H7 (cell line): Measurements from ENCODE around the gene SMARCC2. TPM values are rescaled to one million over a fixed set of nuclear protein-coding genes. Genes with fewer than 3 reads are reported as not detected.

Experiments
- DNase-seq: peaks from one replicate; pipeline ENCODE4 v3.0.0; 2012
- H3K27me3 ChIP-seq: 2 replicates; pipeline ENCODE4 v1.6.0; 2011; ENCODE audit warnings: mild to moderate bottlenecking, low read length; ENCODE audit not compliant: control insufficient read depth, insufficient read depth
- H3K36me3 ChIP-seq: replicated peaks from 2 replicates; pipeline ENCODE4 v1.5.1; 2011; ENCODE audit warnings: low read length; ENCODE audit not compliant: control insufficient read depth, insufficient read depth
- H3K4me3 ChIP-seq: 2 replicates; pipeline ENCODE4 v1.5.1; 2011; ENCODE audit warnings: low read depth, mild to moderate bottlenecking, control low read depth, low read length, moderate library complexity; ENCODE audit not compliant: insufficient read depth
- total RNA-seq: library from RNA; depleted of rRNA; stranded (reverse); fragments of >200 nt; shearing (Covaris generic); gene quantifications from 2 replicates; pipeline ENCODE4 v1.2.3, GENCODE V29; 2014

Gene SMARCC2
- total RNA-seq, 1 experiment from 2014 or later: 20.0 TPM

DNA sequence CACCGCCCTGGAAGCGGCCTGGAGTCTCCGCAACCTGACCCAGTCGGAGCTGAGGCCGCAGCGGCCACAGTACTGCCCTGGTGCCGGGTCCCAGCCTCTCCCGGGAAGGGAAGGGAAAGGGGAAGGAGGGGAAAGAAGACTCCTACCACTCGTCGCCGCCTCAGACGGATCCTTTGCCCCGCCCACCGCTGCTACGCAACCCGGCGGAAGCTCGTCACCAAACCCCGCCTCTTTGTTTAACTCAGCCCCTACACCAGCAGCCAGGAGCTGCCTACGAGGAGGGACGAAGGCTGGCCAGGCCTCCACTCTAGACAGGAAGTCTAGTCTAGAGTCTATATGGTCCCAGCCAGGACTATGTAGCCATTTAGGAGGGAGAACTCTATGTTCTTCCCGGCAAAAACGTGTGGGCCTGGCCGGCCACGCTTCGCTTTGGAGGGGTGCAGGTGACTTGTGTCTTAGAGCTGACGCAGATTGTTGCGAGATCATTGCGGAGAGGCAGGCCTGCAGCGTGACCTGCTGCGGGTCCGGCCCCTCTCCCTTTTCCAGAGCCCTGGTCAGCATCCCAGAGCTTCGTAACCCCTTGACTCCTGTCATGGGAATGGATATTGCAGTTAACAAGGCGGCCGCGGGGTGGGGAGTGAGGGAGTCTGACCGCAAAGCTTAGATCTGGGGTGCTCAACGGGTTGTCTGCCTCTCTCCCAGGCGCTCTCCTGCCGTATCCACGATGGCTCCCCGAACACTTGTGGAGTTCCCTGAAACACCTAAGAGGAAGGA lies 32.7 kb upstream of the SMARCC2 start, which contains the start of gene RNF41:
RNF41 (minus strand) TSS at position 166 of the 774 bp plus-strand sequence. CDS start 7,875 bp downstream, outside the sequence.
- Histone ChIP-seq H3K36me3 (no peaks in the 10 kb centered on the region), H3K4me3 (peak within 1 kb of the TSS; percentile 88), H3K27me3 (no peaks in the 10 kb centered on the region)
- DNase-seq: peak; percentile 98

DNA sequence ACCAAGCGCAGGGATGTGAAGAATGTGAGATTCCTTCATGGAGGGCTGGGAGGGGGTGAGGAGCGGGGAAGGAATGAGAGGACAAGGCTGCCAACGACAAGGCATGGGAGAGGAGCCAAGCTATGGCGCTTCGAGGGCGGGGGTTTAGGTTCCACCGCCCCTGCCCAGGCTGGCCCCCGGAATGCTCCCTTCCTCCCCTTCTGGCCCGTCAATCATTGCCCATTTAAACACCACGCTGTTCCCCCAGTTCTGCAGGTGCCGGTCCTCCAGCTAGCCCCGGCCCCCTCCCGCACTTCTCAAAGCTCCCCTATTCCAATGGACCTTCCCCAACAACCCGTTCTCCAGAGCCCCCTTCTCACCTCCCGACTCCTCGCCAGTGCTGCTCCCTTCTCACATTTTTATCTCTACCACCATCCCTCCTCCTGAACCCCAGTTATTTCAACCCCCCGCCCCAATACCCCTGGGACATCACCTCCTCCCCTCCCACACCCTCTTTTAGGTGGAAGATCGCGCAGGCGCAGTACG lies 32.0 kb upstream of the SMARCC2 start:
- Histone ChIP-seq H3K36me3 (peaks cover 2% of the 10 kb centered on the region), H3K27me3 (no peaks in the 10 kb centered on the region), H3K4me3 (peak overlapping the region; percentile 88)
- DNase-seq: peak; percentile 85

DNA sequence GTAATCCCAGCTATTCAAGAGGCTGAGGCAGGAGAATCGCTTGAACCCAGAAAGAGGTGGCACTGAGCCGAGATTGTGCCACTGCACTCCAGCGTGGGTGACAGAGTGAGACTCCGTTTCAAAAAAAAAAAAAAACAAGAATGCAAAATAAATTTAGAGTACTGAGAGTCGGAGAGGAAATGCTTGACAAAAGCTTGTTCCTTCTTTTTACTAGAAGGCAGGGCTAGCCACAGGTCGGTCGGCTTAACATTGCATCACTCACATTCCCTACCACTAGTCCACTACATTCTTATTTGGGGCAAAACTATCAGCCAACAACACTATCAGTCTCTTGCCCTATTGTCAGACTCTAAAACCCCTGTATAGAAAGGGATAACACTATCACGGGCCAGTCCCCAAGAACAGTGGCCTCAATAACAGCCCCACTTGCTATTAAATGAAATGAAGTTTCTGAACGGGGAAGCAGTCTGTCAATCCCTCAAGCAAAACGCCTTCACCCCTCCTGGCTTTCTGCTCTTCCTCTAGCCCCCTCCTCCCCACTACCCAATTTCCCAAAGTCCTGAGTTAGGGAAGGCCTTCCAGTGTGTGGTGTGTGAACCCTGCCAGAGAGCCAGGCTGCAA lies 31.4 kb upstream of the SMARCC2 start:
- Histone ChIP-seq H3K4me3 (peak overlapping the region; percentile 88), H3K36me3 (peaks cover 4% of the 10 kb centered on the region), H3K27me3 (no peaks in the 10 kb centered on the region)
- DNase-seq: no peak

DNA sequence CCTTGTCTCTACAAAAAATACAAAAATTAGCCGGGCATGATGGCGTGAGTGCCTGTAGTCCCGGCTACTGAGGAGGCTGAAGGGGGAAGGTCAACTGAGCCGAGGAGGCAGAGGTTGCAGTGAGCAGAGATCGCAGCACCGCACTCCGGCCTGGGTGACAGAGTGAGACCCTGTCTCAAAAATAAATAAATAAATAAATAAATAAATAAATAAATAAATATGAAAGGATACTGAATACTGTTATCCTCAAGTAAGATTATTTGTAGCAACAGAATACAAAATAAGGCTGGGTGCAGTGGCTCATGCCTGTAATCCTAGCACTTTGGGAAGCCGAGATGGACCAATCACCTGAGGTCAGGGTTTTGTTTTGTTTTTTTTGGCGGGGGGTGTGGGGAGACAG lies 30.6 kb upstream of the SMARCC2 start:
- H3K36me3 ChIP-seq: peaks cover 8% of the 10 kb centered on the region
- H3K4me3 ChIP-seq: no peak overlapping the region
- no peak for DNase-seq
- H3K27me3 ChIP-seq: no peaks in the 10 kb centered on the region

DNA sequence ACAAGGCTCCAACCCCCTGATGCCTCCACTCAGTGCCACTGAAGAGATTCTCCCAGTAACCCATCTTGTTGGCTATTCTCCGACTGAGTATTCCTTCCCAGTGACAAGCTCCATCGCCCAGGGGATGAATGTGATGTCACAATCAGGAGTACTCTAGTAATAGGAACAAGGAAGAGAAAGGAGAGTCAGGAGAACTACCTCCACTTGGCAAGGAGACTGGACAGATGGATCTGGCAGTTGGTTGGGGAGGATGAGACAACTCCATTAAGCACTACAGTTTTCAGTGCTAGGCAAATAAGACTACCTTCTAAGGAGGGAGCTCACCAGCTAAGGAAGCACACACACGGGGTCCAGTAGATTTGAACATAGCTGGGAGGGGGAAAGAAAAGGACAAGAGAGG lies 27.2 kb upstream of the SMARCC2 start:
- Histone ChIP-seq H3K4me3 (no peak overlapping the region), H3K36me3 (peaks cover 26% of the 10 kb centered on the region), H3K27me3 (no peaks in the 10 kb centered on the region)
- no peak for DNase-seq

DNA sequence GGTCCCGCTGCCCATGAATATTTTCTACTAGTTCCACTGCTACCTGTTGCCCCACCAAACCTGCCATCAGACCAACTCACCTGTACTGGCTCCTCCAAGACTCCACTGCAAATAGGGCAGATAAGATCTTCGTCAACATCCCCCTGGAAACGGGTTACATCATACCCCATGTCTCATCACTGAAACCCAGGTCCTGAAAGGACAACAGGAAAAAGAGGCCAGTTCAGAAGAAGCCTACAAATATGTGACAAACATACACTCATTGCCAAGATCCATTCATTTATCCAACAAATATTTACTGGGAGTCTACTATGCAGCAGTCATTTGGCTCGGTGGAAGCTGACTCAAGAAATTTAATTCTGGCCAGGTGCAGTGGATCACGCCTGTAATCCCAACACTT lies 24.6 kb upstream of the SMARCC2 start:
- H3K36me3 ChIP-seq: peaks cover 37% of the 10 kb centered on the region
- DNase-seq: no peak
- H3K27me3 ChIP-seq: no peaks in the 10 kb centered on the region
- no peak overlapping the region for H3K4me3 ChIP-seq

DNA sequence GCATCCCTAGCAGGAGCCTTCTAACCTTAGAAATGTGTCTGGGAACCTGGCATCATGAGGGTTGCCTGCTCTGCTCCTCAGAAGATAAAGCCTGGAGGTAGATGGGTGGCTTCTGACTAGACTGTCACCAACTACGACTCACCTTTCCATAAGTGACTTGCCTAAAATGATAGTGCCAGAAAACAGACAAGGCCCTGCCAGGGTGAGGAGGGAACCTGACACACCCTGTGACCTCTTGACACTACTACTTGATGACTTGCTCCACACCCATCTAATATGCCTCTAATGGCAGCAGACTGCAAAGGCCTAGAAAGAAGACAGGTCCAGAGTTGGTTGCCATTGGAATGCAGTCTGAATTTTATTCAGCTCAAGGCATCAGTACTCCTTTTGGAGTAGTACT lies 23.1 kb upstream of the SMARCC2 start:
- no peak overlapping the region for H3K4me3 ChIP-seq
- peaks cover 46% of the 10 kb centered on the region for H3K36me3 ChIP-seq
- H3K27me3 ChIP-seq: no peaks in the 10 kb centered on the region
- DNase-seq: no peak

DNA sequence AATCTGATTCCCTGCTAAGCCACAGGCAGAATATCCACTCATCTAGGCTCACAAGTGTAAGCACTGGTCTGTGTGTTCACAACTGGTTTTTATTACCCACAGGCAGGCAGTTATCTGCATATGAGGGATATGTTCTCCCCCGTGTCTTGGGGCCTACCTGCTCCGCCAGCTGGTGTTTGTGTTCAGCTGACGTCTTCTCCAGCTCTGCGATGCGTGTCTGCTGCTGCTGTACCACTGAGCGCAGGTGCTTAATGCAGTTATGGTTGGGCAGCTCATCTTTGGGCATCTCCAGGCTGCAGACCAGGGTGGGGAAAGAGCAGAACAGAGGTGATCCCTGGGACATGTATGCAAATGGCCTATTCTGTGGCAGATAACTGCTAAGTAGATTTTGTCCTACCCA lies 18.7 kb upstream of the SMARCC2 start:
- Histone ChIP-seq H3K4me3 (no peak overlapping the region), H3K36me3 (peaks cover 47% of the 10 kb centered on the region), H3K27me3 (no peaks in the 10 kb centered on the region)
- no peak for DNase-seq

DNA sequence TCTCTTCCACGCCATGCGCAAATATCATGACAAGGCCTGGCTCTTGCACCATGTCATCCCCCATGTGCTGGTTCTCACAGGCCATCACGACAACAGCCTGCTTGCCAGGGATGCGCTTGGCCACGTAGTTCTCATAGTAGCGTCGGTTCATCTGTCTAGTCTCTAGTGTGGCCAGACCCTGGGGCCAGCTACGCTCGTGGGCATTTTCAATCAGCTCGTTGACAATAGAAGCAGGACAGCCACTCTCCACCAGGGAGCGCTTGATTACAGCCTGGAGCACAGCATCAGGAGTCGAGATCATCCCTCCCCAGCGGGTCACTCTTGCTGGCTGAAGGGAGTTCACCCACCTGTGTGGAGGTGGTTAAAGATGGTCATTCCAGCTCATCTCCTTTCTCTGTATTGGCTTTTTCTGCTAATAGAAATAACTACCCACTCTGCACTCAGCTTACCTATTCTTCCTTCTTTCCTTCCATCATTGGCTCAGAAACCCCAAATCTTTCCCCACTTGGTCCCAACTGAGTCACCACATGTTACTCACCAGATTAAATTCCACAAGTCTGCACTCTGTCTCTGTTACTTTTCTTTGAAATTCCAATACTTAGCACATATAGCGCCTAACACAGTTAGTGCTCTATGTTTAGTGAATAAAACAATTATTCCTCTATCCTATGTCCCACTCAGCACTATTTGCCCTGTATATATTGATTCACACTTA lies 17.3 kb upstream of the SMARCC2 start:
- H3K4me3 ChIP-seq: no peak overlapping the region
- peak; percentile 85 for DNase-seq
- H3K27me3 ChIP-seq: no peaks in the 10 kb centered on the region
- H3K36me3 ChIP-seq: peaks cover 38% of the 10 kb centered on the region

DNA sequence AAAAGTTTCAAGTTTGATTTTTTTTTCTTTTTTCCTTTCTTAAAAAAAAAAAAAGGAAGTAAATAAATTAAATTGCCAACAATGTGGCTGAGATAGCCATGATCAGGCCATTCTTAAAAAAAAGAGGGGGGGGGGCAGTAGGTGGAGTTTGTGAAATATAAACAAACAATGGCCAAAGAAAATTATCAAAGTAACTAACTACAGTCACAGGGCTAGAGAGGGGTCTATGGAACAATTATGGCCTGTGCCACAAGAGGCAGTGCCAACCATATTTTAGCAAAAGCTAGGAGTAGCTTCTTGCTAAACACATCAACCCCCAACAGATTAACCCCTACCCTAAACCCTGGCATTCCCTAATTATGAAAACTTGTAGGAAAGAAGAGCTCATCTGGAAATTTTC lies 16.2 kb upstream of the SMARCC2 start:
- peaks cover 34% of the 10 kb centered on the region for H3K36me3 ChIP-seq
- no peaks in the 10 kb centered on the region for H3K27me3 ChIP-seq
- no peak overlapping the region for H3K4me3 ChIP-seq
- DNase-seq: no peak

DNA sequence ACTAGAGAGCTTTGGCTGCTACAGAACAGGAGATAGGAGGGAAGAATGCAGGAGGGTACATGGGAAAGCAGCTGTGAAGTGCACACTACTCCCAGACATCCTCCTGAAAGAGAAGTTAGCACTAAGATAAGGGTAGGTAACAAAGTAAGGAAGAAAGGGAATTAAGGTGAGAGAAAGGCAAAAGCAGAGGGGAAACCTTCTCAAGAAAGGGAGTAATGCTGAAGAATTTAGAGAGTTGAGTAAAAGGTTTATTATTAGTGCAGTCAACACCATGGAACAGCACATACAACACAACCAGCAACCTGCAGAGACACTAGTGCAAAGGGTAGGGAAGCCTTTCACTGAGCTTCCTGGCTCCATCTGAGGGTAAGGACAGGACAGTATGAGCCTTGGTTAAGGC lies 15.0 kb upstream of the SMARCC2 start:
- Histone ChIP-seq H3K36me3 (peaks cover 26% of the 10 kb centered on the region), H3K27me3 (no peaks in the 10 kb centered on the region), H3K4me3 (no peak overlapping the region)
- no peak for DNase-seq

DNA sequence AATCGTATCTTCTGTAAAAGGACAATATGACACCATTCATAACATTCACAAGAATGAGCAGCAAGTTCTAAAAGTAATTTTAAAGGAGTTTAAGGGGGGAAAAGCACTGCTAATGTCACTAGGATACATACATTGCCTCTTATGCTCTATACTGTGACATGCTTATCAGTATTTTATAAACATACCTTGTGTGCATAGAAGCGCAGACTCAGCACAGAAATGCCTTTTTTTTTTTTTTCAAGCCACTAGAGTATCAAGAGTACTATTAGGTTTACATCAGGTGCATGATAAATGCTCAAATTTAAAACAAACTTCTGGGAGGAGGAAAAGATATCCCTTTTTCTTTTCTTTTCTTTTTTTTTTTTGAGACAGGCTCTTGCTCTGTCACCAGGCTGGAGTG lies 13.6 kb upstream of the SMARCC2 start:
- H3K4me3 ChIP-seq: no peak overlapping the region
- peaks cover 22% of the 10 kb centered on the region for H3K36me3 ChIP-seq
- DNase-seq: no peak
- H3K27me3 ChIP-seq: no peaks in the 10 kb centered on the region

DNA sequence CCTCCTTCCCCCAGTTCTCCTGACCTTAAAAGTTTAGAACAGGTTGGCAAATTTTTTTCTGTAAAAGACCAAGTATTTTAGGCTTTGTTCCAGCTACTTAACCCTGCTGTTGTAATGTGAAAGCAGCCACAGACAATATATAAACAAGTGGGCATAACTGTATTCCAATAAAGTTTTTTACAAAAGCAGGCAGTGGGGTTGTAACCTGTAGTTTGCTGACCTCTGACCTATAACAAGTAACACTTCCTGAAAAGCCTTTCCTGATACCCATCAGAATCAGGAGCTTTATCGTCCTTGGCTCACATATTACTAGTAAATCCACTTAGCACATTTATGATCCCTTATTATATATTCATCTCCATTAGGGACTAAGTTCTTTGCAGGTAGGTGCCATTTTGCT lies 13.1 kb upstream of the SMARCC2 start:
- no peaks in the 10 kb centered on the region for H3K27me3 ChIP-seq
- H3K36me3 ChIP-seq: peaks cover 17% of the 10 kb centered on the region
- no peak for DNase-seq
- H3K4me3 ChIP-seq: no peak overlapping the region

DNA sequence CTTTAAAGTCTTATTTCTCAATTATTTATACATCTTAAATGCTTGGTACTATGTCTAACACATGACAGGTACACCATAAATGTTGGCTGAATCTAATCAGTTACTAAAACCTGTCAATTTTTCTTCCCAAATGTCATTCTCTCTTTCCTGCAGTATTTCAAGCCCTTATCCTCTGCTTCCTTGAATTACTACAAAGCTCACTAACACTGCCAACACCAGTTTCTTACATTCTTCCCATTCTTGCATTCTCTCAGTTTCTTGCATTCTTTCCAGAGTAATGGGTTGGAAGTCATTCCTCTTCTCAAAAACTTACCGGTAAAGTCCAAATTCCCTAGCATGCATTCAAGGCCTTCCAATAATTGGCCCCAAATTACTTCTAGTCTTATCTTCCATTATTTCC lies 9.6 kb upstream of the SMARCC2 start:
- H3K36me3 ChIP-seq: no peaks in the 10 kb centered on the region
- no peak for DNase-seq
- no peaks in the 10 kb centered on the region for H3K27me3 ChIP-seq
- no peak overlapping the region for H3K4me3 ChIP-seq
